ENCODE results near the gene SCMH1. TPM values are rescaled to one million over a fixed set of nuclear protein-coding genes. Genes with fewer than 3 reads are reported as not detected.

The SCMH1 gene
- total and polyA plus RNA-seq, 2 of the 4 experiments (the other 2 are of a cell fraction), result 9.0 to 19.4 TPM

GRCh38 chr1:41078616-41079015 lies 163.5 kb downstream of the SCMH1 start:
- ChIA-PET CTCF (no interaction called here), POLR2A (ENCODE audit: unreplicated experiment) (no interaction called here)
- Histone ChIP-seq H2BK5ac (ENCODE audit: low read depth, low read length, poor library complexity, severe bottlenecking) (no peak overlapping the region), H3K18ac (ENCODE audit: low read depth, low read length) (no peak overlapping the region), H4K5ac (ENCODE audit: low read depth, low read length) (no peak overlapping the region), H3K9ac (ENCODE audit: low read depth, low read length) (no peak overlapping the region), H3K79me1 (ENCODE audit: low read depth in 1 of 2, low read length in 2 of 2) (peaks cover 3 to 4% of the 10 kb centered on the region in 2 experiments; a peak in 2 of 4 replicates), H3K14ac (replicated peaks; ENCODE audit: low read depth, low read length) (no peak overlapping the region), H3K23ac (ENCODE audit: low read depth, low read length) (no peak overlapping the region), H3K9me3 (ENCODE audit: control insufficient read depth, insufficient read depth, low read length) (no peaks in the 10 kb centered on the region), H2BK20ac (ENCODE audit: low read depth, low read length) (no peak overlapping the region), H3K27ac (ENCODE audit: insufficient read depth, low read length) (no peak overlapping the region), H2BK120ac (ENCODE audit: low read depth, low read length) (no peak overlapping the region), H3K4me1 (ENCODE audit: control insufficient read depth, insufficient read depth, low read length) (no peaks in the 10 kb centered on the region), H2AFZ (replicated peaks; ENCODE audit: low read length, poor library complexity) (no peak overlapping the region), H3K9me1 (ENCODE audit: insufficient read depth, low read length) (peaks cover 2% of the 10 kb centered on the region; the same call in 1 of the 2 replicates), H2BK15ac (ENCODE audit: low read depth, low read length) (no peak overlapping the region), H3K56ac (ENCODE audit: extremely low read depth, insufficient read depth, low read length) (no peak overlapping the region), H4K20me1 (ENCODE audit: insufficient read depth, low read length) (no peaks in the 10 kb centered on the region), H2AK5ac (ENCODE audit: low read depth, low read length) (no peak overlapping the region), H4K91ac (ENCODE audit: insufficient read depth, low read depth, low read length) (no peak overlapping the region), H2AK9ac (replicated peaks; ENCODE audit: low read depth, low read length, poor library complexity) (no peak overlapping the region), H3K36me3 (ENCODE audit: control insufficient read depth, insufficient read depth, low read length) (peaks cover 5% of the 10 kb centered on the region; the same call in 1 of the 2 replicates), H3K4me2 (ENCODE audit: low read depth, low read length) (no peak overlapping the region), H4K8ac (ENCODE audit: low read depth in 2 of 2, low read length in 2 of 2) (no peak overlapping the region), H3K4me3 (ENCODE audit: insufficient read depth, low read depth, low read length) (no peak overlapping the region), H3K27me3 (ENCODE audit: control insufficient read depth, insufficient read depth, low read length) (no peaks in the 10 kb centered on the region), H3K4ac (ENCODE audit: low read depth, low read length) (no peak overlapping the region)
- in situ Hi-C loops (cut with MboI; ENCODE audit: low sequenced_read_pairs) (no loop called here), intact Hi-C loops (cut with micrococcal nuclease) (no loop called here), dilution Hi-C loops (cut with HindIII; ENCODE audit: low sequenced_read_pairs, unreplicated experiment) (no loop called here)
- DNase-seq, result no peak
- ATAC-seq (ENCODE audit: low read depth), result no peak
- TF ChIP-seq FOS (IDR thresholded peaks at IDR 0.05; ENCODE audit: low read depth, low read length) (no peak), MXI1 (IDR thresholded peaks at IDR 0.05; ENCODE audit: borderline replicate concordance, low read depth, low read length) (no peak), USF2 (IDR thresholded peaks at IDR 0.05; ENCODE audit: low read depth, low read length) (no peak), MAZ (IDR thresholded peaks at IDR 0.05; ENCODE audit: borderline replicate concordance, low read depth, low read length) (no peak), MAFK (IDR thresholded peaks at IDR 0.05; ENCODE audit: low read depth, low read length) (no peak), RFX5 (IDR thresholded peaks at IDR 0.05; ENCODE audit: low read depth, low read length) (no peak), POLR2A (IDR thresholded peaks at IDR 0.05; ENCODE audit: low read depth, low read length) (no peak), BHLHE40 (IDR thresholded peaks at IDR 0.05; ENCODE audit: low read depth, low read length) (no peak), CEBPB (IDR thresholded peaks at IDR 0.05; ENCODE audit: low read depth, low read length) (no peak)
- TF ChIP-seq, protein P1, sequence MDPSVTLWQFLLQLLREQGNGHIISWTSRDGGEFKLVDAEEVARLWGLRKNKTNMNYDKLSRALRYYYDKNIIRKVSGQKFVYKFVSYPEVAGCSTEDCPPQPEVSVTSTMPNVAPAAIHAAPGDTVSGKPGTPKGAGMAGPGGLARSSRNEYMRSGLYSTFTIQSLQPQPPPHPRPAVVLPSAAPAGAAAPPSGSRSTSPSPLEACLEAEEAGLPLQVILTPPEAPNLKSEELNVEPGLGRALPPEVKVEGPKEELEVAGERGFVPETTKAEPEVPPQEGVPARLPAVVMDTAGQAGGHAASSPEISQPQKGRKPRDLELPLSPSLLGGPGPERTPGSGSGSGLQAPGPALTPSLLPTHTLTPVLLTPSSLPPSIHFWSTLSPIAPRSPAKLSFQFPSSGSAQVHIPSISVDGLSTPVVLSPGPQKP (IDR thresholded peaks at IDR 0.05; ENCODE audit: borderline replicate concordance, low read depth, low read length), result no peak
- no TSS peak for BruUV-seq (replicated peaks)
- no CpG with 5 or more reads among the region's 2 CpGs for WGBS, 2 experiments (ENCODE audit: extremely low coverage in 2 of 2, insufficient read length in 1 of 2)

All from IMR-90 (cell line).